Naive thymus-derived CD8-positive, alpha-beta T cell (primary cell): Measurements from ENCODE around the gene SNAP47. TPM values are rescaled to one million over a fixed set of nuclear protein-coding genes. Genes with fewer than 3 reads are reported as not detected.
A peak's percentile ranks its signal among the peaks of the same experiment; 100 is the strongest.

Experiments used
- ATAC-seq, 2 donors: fragments of 150-1000 bp; cut with Tn5 transposase in 1 of 2; sonication (Bioruptor Pico), chemical (Tn5 transposase) in 1 of 2; 1 replicate in 1 of 2; 2 replicates in 1 of 2; pipeline ENCODE4 v1.10.0; 2021; ENCODE audit warnings: mild to moderate bottlenecking in 2 of 2, moderate library complexity in 2 of 2
- POLR2A ChIA-PET: fragments of 350-600 bp; sonication (Branson Sonifier 250); formaldehyde crosslinking; loops from one replicate; lab custom pipeline; 2021; ENCODE audit warnings: antibody characterized with exemption; lab: Charles Lee
- DNase-seq, 10 donors: peaks; one replicate each; pipeline versions ENCODE4 v3.0.0 to v3.0.0-alpha.2; 2020 to 2022
- H3K27ac Mint-ChIP-seq, 10 donors: one replicate each; pipeline ENCODE4 v1.8.0; 2020 to 2022; ENCODE audit warnings: mild to moderate bottlenecking in 10 of 10, mixed read lengths in 10 of 10, moderate library complexity in 4 of 10, inconsistent platforms in 1 of 10
- H3K27me3 Mint-ChIP-seq, 5 donors: one replicate each; pipeline ENCODE4 v1.8.0; 2021 to 2022; ENCODE audit warnings: mixed read lengths in 5 of 5
- H3K36me3 Mint-ChIP-seq, 3 donors: one replicate each; pipeline ENCODE4 v1.8.0; 2020 to 2022; ENCODE audit warnings: mixed read lengths in 3 of 3, mild to moderate bottlenecking in 2 of 3, inconsistent platforms in 1 of 3
- H3K4me1 Mint-ChIP-seq, 4 donors: one replicate each; pipeline ENCODE4 v1.8.0; 2021 to 2022; ENCODE audit warnings: mixed read lengths in 4 of 4
- H3K4me3 Mint-ChIP-seq, 10 donors: one replicate each; pipeline ENCODE4 v1.8.0; 2020 to 2022; ENCODE audit warnings: mild to moderate bottlenecking in 10 of 10, mixed read lengths in 10 of 10, moderate library complexity in 6 of 10, inconsistent platforms in 1 of 10
- H3K9me3 Mint-ChIP-seq, 9 donors: one replicate each; pipeline ENCODE4 v1.8.0; 2020 to 2022; ENCODE audit warnings: mixed read lengths in 9 of 9, mild to moderate bottlenecking in 3 of 9, inconsistent platforms in 1 of 9, moderate library complexity in 1 of 9
- polyA plus RNA-seq, 3 donors: library from polyadenylated mRNA; unstranded; fragments of 300-500 nt; fragmentation: Illumina TruSeq; gene quantifications; one replicate each; pipeline ENCODE4 v1.2.3, GENCODE V29; 2021
- total RNA-seq, 8 experiments: library from RNA in 2 of 8; stranded (reverse) in 2 of 8; gene quantifications; one replicate each; pipeline ENCODE4 v1.2.3 and lab custom pipeline; 2021 to 2026

The SNAP47 gene
- total and polyA plus RNA-seq, 5 experiments from 2014 or later: 25.0 to 46.6 (median 40.0) TPM

DNA sequence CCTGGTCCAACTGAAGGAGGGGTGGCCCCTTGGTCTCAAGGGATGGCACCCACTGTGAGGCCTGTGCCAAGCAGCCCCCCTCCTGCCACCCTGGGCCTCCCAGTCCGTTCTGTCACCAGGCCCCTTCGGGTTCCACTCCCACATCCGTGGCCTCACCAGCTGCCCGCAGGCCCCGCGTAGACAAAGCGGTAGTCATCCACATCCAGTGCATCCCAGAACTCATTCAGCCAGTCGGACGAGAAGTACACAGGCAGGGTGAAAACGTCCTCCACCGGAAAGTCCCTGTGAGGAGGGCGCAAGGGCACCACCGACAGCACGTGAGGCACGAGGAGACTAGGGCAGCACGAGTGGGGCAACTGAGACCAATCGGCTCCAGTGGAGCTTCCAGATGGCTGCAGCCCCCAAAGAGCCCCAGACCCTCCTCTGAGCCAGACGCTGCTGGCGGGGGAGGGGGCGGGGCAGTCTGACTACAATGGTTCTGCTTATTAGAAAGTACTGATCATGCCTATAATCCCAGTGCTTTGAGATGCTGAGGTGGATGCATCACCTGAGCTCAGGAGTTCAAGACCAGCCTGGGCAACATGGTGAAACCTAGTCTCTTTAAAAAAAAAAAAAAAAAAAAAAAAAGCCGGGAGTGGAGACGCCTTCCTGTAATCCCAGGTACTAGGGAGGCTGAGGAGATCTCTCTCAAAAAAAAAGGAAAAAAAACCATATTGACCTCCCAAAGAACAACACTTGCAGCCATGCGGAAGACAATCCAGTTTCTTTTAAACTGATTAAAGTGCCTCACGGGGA lies 1.3 kb upstream of the SNAP47 start:
- Mint-ChIP-seq H3K4me1 (peaks cover 31 to 61% (median 48%) of the 10 kb centered on the region in 4 donors), H3K4me3 (peak overlapping the region; percentile 84 to 96 (median 90)), H3K36me3 (peaks cover 0 to 2% (median 0%) of the 10 kb centered on the region in 3 donors), H3K27ac (peak overlapping the region in 8 of 10 donors; percentile 69 to 96 (median 89)), H3K9me3 (no peaks in the 10 kb centered on the region), H3K27me3 (no peaks in the 10 kb centered on the region)
- no peak for ATAC-seq
- POLR2A ChIA-PET: interaction anchor here (0.7 to 2.0 kb wide), 4 partner anchors 11 to 311 kb away, joined by 3 to 11 read pairs (median 6); no protein-coding TSS in a partner anchor
- DNase-seq: no peak

DNA sequence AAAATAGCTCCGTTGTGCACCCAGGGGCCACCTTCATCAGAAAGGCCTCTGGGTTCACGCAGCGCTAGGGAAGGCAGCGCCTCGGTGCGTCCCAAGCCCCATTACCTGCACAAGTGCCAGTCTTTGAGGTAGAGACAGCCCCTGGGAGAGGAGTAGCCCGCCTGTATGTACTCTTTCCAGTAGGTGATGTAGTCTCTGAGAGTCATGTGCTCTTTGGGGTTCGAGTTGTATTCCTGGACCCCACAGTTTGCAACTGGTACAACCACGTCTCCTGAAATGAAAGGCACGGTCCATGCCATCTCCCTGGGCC lies 734 bp upstream of the SNAP47 start:
- POLR2A ChIA-PET: interaction anchor here (0.7 to 2.0 kb wide), 6 partner anchors 11 to 348 kb away, joined by 3 to 11 read pairs (median 4); partner anchors contain the start of gene ARF1
- peak; percentile 2 to 11 for ATAC-seq
- peak in 1 of 10 donors; percentile 16 for DNase-seq
- H3K4me1 Mint-ChIP-seq: peaks cover 32 to 60% (median 47%) of the 10 kb centered on the region in 4 donors
- no peaks in the 10 kb centered on the region for H3K27me3 Mint-ChIP-seq
- no peaks in the 10 kb centered on the region for H3K9me3 Mint-ChIP-seq
- peak overlapping the region in 9 of 10 donors; percentile 69 to 96 (median 89) for H3K27ac Mint-ChIP-seq
- peak overlapping the region; percentile 84 to 96 (median 90) for H3K4me3 Mint-ChIP-seq
- H3K36me3 Mint-ChIP-seq: peaks cover 0 to 4% (median 0%) of the 10 kb centered on the region in 3 donors

GRCh38 chr1:227735539-227736285 lies 477 bp downstream of the SNAP47 start:
- Mint-ChIP-seq H3K27me3 (no peaks in the 10 kb centered on the region), H3K27ac (peak overlapping the region; percentile 84 to 96 (median 91)), H3K4me3 (peak overlapping the region; percentile 74 to 96 (median 90)), H3K4me1 (peaks cover 40 to 65% (median 51%) of the 10 kb centered on the region in 4 donors), H3K36me3 (peaks cover 0 to 8% (median 0%) of the 10 kb centered on the region in 3 donors), H3K9me3 (no peaks in the 10 kb centered on the region)
- DNase-seq: no peak
- ATAC-seq: peak in 1 of 2 donors; percentile 60
- POLR2A ChIA-PET: interaction anchor here (1.0 to 2.0 kb wide), 2 partner anchors 30 to 53 kb away, joined by 6 to 9 read pairs; no protein-coding TSS in a partner anchor

DNA sequence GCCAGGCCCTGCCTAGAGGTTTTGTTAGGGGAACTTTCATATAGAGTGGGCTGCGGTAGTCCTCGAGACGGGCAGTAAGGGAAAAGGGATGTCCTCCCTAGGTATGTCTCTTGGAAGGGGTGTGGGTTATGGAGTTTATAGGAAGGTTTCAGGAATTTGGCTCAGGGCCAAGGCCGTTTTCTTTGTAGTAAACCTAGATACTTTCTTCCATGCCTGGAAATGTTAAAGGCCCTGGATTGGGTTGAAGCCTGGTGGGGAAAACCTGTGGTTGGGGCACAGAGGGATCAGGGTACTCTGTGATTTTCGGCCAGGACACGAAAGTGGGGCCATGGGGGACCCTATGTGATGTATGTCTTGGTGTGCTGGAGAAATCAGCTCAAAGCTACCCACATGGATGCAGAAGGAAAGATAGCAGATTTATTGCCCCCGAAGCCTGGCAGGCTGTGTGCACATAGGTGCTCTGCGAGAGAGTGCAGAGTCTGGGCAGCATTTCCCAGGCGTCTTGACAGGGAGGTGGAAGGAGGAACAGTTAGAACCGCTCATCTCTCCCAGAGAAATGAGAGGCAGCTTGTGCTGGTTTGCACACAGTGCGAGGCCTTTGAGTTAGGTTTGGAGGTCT lies 1.7 kb downstream of the SNAP47 start:
- Mint-ChIP-seq H3K4me1 (peaks cover 49 to 72% (median 59%) of the 10 kb centered on the region in 4 donors), H3K27ac (peak overlapping the region in 7 of 10 donors; percentile 6 to 96 (median 53)), H3K9me3 (no peaks in the 10 kb centered on the region), H3K36me3 (peaks cover 0 to 8% (median 0%) of the 10 kb centered on the region in 3 donors), H3K27me3 (no peaks in the 10 kb centered on the region), H3K4me3 (peak overlapping the region; percentile 15 to 91 (median 62))
- ATAC-seq: no peak
- no peak for DNase-seq
- POLR2A ChIA-PET: interaction anchor here (1.2 kb wide), 1 partner anchor 24 kb away, joined by 3 read pairs; no protein-coding TSS in a partner anchor

- POLR2A ChIA-PET: no interaction called here
- H3K4me1 Mint-ChIP-seq: peaks cover 45 to 78% (median 61%) of the 10 kb centered on the region in 4 donors
- no peak for ATAC-seq
Observed at GRCh38 chr1:227738820-227739219, 3.6 kb downstream of the SNAP47 start.

GRCh38 chr1:227739636-227740035 lies 4.4 kb downstream of the SNAP47 start:
- POLR2A ChIA-PET: no interaction called here
- Mint-ChIP-seq H3K27me3 (no peaks in the 10 kb centered on the region), H3K4me1 (peaks cover 46 to 77% (median 64%) of the 10 kb centered on the region in 4 donors), H3K27ac (no peak overlapping the region), H3K9me3 (no peaks in the 10 kb centered on the region), H3K4me3 (no peak overlapping the region), H3K36me3 (peaks cover 0 to 6% (median 0%) of the 10 kb centered on the region in 3 donors)
- DNase-seq: no peak
- ATAC-seq: no peak

More at GRCh38 chr1:227738820-227739219, 3.6 kb downstream of the SNAP47 start:
- peak overlapping the region in 1 of 10 donors; percentile 20 for H3K4me3 Mint-ChIP-seq
- H3K9me3 Mint-ChIP-seq: no peaks in the 10 kb centered on the region
- H3K27ac Mint-ChIP-seq: no peak overlapping the region
- peaks cover 0 to 6% (median 0%) of the 10 kb centered on the region in 3 donors for H3K36me3 Mint-ChIP-seq
- no peak for DNase-seq
- no peaks in the 10 kb centered on the region for H3K27me3 Mint-ChIP-seq

DNA sequence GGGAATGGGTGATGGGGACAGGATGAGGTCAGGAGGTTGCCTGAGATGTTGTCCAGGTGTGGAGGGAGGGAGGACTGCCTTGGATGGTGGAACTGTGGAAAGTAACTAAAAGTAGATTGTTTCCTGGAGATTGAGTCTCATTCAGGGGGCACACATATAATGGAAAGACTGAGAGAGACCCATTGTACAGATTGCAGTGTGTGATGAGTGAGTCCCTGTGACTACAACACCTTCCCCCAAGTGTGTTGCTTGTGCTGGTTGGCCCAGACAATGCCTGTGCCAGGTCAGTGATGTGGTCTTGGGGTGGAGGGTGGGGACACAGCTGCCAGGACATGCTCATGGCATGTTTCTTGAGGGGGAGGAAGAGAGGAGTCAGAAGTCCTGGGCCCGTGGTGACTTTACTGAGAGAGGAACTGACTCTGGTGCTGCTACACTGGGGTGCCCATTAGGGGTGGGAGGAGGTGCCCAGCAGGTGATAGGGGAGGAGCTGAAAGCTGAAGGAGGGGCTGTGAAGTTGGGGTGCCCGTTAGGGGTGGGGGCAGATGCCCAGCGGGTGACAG lies 5.2 kb downstream of the SNAP47 start:
- Mint-ChIP-seq H3K27me3 (no peaks in the 10 kb centered on the region), H3K9me3 (no peaks in the 10 kb centered on the region), H3K27ac (peak overlapping the region in 1 of 10 donors; percentile 43), H3K4me1 (peaks cover 50 to 83% (median 69%) of the 10 kb centered on the region in 4 donors), H3K36me3 (peaks cover 0 to 6% (median 0%) of the 10 kb centered on the region in 3 donors), H3K4me3 (peak overlapping the region in 1 of 10 donors; percentile 45)
- POLR2A ChIA-PET: no interaction called here
- DNase-seq (no peak), ATAC-seq (no peak)

GRCh38 chr1:227741166-227741870 lies 6.1 kb downstream of the SNAP47 start:
- ATAC-seq: no peak
- Mint-ChIP-seq H3K4me3 (peak overlapping the region in 1 of 10 donors; percentile 26), H3K36me3 (peaks cover 0 to 6% (median 0%) of the 10 kb centered on the region in 3 donors), H3K27me3 (no peaks in the 10 kb centered on the region), H3K9me3 (no peaks in the 10 kb centered on the region), H3K27ac (peak overlapping the region in 5 of 10 donors; percentile 11 to 59 (median 47)), H3K4me1 (peaks cover 44 to 80% (median 64%) of the 10 kb centered on the region in 4 donors)
- POLR2A ChIA-PET: no interaction called here
- DNase-seq: peak in 1 of 10 donors; percentile 50

- POLR2A ChIA-PET: interaction anchor here (0.7 kb wide), 1 partner anchor 804 kb away, joined by 3 read pairs; no protein-coding TSS in a partner anchor
- peaks cover 40 to 80% (median 59%) of the 10 kb centered on the region in 4 donors for H3K4me1 Mint-ChIP-seq
- no peak for DNase-seq
- H3K4me3 Mint-ChIP-seq: no peak overlapping the region
- no peaks in the 10 kb centered on the region for H3K9me3 Mint-ChIP-seq
- H3K36me3 Mint-ChIP-seq: peaks cover 0 to 6% (median 0%) of the 10 kb centered on the region in 3 donors
- peak overlapping the region in 2 of 10 donors; percentile 43 to 48 for H3K27ac Mint-ChIP-seq
- no peak for ATAC-seq
- no peaks in the 10 kb centered on the region for H3K27me3 Mint-ChIP-seq
Observed at GRCh38 chr1:227742738-227743715, 7.8 kb downstream of the SNAP47 start.

DNA sequence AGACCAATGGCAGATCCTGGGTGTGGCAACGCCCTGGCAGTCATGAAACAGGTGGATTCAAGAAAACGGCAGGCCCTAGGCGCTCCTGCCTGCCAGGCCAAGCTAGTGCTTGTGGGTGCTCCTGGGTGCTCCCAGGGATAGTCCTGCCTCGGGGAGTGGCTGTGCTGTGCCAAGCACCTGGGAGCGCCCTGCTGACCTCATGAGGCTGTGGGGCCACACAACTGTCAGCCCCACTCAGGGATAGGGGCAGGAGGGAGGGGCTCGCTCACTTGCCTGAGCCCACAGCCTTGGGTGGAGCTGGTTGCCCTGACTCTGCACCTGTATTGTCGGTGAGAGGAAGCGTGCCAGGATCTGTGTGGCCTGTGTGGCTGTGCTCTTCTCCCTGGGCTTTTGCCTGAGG lies 9.4 kb downstream of the SNAP47 start:
- POLR2A ChIA-PET: no interaction called here
- no peaks in the 10 kb centered on the region for H3K9me3 Mint-ChIP-seq
- H3K36me3 Mint-ChIP-seq: peaks cover 0 to 18% (median 4%) of the 10 kb centered on the region in 3 donors
- peak overlapping the region in 6 of 10 donors; percentile 21 to 57 (median 50) for H3K27ac Mint-ChIP-seq
- no peak for ATAC-seq
- H3K4me3 Mint-ChIP-seq: peak overlapping the region in 1 of 10 donors; percentile 52
- no peak for DNase-seq
- H3K4me1 Mint-ChIP-seq: peaks cover 43 to 78% (median 63%) of the 10 kb centered on the region in 4 donors
- no peaks in the 10 kb centered on the region for H3K27me3 Mint-ChIP-seq
